Limb (tissue), 2 donors: ENCODE data around the gene MTARC1.

Experiments used
- DNase-seq, 2 donors: peaks; one replicate each; pipeline ENCODE4 v3.0.0-alpha.2; 2016; ENCODE audit errors: extremely low spot score in 2 of 2

The MTARC1 gene

DNA sequence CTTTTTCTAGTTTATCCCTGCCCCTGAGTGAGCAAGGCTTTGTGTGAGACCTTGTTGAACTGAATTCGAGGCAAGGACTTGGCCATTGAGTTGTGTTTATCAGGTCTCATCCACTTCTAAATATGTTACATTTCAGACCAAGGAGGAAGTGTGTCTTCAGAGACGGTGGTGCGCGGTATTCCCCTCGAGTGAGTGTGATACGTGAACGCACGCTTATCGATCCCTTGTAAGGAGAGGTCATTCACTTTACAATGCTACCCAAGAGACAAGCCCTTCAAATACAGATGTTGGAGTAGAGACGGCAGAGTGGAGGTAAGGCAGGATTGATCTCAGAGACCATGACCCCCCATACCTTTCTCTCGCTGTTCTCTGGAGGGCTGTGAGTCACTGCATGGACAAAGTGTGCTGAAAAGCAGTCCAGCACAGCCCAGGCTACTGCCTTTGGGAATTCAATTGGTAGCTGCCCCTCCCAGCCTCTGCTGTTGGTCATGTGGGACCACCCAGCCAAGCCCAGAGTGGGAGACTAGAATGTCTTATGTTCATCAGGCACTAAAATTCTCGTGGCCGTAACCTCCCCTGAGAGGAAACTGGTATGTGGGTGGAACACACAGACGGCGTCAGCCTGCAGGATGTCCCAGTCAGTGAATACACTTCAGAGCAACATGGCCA, 16.3 kb upstream of the MTARC1 start:
- DNase-seq, result no peak

DNA sequence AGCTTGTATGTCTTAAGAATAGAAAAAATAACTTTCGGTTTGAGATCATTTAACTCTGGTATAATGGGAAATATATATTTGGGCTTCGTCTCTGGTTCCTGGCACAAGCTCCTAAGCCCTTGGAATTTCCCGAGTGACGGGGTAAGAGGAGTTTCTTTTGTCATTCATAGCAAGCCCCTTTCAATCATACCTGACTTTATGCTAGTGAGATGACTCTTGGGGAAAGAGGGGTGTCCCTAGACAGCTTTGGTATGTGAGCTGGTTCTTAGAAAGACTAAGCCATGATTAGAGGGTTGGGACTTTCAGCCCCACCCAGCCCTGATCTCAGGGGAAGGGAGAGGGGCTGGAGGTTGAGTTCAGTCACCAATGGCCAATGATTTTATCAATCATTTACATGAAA, 13.9 kb upstream of the MTARC1 start:
- DNase-seq, result no peak

DNA sequence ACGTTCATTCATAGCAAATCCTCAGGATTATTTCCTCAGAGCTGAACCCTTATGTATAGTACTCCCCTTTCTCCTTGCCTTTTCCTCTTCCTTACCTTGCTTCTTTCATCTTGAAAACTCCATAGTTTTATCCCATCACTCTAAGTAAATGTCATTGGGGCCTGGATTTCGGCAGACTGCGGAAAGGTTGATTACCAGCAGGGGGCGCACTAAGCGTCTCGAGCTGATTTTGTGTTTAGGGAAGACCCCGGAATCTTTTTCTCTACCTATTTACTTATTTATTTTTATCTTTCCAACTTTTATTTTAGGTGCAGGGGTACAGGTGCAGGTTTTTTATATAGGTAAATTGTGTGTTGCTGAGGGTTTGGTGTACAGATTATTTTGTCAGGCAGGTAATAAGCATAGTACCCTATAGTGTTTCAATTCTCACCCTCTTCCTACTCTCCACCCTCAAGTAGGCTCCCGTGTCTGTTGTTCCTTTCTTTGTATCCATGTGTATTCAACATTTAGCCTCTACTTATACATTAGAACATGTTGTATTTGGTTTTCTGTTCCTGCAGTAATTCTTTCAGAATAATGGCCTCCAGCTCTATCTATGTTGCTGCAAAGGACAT, 11.4 kb upstream of the MTARC1 start:
- peak in 1 of 2 donors; percentile 46 for DNase-seq

GRCh38 chr1:220776254-220776653, 10.5 kb upstream of the MTARC1 start:
- DNase-seq, result no peak

GRCh38 chr1:220776720-220777326, 9.9 kb upstream of the MTARC1 start:
- DNase-seq, result peak; percentile 62 to 91

GRCh38 chr1:220783453-220783852, 3.3 kb upstream of the MTARC1 start:
- DNase-seq, result no peak

GRCh38 chr1:220784751-220785150, 2.0 kb upstream of the MTARC1 start:
- no peak for DNase-seq

DNA sequence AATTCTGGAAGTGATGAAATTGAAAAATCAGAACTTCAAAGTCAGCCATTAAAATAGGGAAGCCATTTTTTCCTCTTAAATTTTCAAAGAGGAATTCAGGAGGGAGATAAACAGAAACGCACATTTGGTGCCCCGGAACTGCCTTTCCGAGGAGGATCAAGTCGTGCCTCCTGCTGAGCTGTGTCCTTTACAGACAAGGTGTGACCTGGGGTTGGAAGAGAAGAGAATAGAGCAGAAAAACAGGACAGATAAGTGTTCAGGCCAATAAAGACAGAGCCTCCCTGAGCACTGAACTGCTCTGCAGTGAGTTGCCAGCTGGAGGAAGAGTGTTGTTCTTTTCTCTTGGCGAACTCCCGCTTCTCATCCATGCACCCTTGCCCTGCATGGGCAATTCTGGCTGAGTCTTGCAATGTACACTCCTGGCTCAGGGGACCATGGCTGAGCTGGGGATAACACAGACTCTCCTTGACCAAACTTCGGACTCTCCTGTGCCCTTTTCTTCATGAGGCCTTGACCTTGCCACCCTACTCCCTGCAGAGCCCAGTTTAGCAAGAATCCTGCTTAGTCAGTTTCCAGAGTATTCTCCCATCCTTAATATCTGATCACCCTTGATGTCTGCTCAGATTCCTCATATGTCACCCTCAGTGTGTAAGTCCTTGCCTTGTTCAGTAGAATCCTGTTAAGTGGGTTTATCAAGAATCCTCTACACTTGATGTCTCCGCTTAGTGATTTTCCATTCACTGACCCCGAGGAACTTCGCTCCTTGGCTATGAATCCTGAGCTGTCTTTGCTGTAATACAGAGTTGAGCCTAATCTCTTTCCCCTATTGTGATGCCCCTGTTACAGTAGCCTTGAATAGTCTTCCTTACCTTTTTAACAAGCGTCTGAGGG, 1.3 kb upstream of the MTARC1 start:
- DNase-seq, result no peak

- DNase-seq, result no peak
Measured at GRCh38 chr1:220786057-220786336, 716 bp upstream of the MTARC1 start.

DNA sequence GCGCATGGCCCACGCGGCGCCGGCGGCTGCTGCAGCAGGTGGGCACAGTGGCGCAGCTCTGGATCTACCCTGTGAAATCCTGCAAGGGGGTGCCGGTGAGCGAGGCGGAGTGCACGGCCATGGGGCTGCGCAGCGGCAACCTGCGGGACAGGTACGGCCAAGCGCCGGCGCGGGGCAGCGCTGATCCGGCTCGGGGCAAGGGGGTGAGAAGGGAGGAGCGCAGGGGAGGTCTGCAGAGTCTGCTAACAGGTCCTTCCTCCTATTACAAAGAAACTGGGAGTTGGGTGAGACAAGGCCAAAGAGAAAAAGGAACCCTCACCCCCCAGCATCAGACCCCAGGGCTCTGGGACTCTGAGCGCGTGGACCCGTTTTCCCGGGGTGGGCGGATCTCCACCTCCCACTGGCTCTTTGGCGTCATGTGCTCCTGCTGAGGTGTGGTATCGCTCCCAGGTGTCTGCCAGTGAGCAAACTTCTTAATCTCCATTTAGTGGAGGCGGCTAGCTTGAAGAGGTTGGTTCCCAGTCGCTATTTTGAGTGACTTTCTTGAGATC, 431 bp downstream of the MTARC1 start:
- peak in 1 of 2 donors; percentile 60 for DNase-seq

DNA sequence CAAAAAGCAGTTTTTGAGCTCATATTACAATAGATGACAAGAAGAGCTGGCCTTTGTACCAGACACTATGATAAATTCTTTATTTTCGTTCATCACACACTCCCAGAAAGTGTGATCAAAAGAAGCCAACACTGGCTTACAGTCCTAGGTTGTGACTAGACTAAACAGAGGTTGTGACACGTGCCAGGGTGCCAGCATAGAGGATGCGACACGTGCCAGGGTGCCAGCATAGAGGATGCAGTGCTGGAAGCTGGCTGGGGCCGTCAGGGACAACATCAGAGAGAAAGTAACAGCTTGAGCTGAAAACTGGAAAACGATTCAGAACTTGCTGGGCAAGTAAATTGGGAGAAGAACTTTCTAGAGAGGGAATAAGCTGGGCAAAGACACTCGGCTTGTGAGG, 2.2 kb downstream of the MTARC1 start:
- DNase-seq, result no peak

DNA sequence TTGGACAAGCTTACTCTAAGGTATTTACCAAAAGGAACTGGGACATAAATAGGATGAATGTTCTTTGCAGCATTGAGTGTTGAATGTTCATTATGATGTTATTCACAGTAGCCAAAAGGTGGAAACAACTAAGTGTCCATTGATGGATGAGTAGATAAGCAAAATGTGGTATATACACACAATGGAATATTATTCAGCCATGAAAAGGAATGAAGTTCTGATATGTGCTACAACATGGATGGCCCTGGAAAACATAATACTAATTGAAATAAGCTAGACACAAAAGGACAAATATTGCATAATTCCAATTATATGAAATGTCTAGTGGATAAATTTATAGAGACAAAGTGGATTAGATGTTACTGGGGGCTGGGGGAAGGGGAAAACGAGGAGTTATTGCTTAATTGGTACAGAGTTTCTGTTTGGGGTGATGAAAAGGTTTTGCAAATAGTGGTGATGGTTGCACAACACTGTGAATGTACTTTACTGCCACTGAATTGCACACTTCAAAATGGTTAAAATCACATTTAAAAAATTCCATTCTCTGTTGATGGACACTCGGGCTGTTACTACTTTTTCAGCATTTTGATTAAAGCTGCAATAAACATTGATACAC, 2.9 kb downstream of the MTARC1 start:
- DNase-seq, result no peak

GRCh38 chr1:220791285-220791684, 4.6 kb downstream of the MTARC1 start:
- no peak for DNase-seq

DNA sequence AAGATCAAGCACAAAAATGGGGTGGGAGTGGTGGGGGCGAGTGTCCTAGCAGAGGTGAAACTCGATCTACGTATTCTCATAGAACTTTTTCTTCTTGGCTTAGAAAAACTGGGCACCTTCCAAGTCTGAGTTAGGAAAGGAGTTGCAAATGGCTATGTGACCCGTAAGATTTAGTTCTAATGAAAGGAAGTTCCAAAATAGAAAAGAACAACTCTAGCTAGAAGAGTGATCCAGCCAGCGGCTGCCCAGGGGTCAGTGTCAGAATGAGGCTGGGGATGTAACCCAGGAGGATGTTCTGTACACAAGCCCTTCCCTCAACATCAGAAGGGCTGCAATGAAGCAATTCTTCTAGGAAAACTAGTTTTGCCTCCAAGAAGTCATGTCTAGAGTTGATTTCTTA, 5.2 kb downstream of the MTARC1 start:
- DNase-seq, result no peak

DNA sequence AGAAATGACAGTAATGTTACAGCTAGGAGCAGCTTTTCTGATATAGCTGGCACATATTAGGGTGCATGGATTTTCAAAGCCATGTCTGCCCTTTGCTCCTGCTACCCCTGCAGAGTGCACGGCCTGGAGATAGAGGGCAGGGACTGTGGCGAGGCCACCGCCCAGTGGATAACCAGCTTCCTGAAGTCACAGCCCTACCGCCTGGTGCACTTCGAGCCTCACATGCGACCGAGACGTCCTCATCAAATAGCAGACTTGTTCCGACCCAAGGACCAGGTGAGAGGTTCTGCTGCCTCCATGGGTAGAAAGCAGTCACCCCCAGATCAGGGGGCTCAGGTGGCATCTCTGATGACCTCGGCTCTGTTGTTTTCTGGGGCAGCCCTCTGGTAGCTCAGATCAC, 9.8 kb downstream of the MTARC1 start:
- DNase-seq, result no peak

DNA sequence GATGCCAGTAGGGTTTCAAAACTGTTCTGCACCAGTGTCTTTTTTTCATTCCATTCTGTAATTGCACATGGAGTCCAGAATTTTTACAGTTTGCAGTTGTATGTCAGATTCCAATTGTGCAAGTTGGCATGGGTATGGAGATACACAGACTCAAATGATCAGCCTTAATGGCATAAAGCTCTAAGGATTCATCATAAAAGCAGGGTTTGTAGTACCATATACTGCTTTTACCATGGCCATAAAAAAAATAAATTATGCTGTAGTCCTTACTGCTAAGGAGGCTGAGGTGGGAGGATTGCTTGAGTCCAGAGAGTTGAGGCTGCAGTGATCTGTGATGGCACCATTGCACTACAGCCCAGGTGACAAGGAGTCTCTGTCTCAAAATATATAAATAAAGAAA, 10.3 kb downstream of the MTARC1 start:
- no peak for DNase-seq

DNA sequence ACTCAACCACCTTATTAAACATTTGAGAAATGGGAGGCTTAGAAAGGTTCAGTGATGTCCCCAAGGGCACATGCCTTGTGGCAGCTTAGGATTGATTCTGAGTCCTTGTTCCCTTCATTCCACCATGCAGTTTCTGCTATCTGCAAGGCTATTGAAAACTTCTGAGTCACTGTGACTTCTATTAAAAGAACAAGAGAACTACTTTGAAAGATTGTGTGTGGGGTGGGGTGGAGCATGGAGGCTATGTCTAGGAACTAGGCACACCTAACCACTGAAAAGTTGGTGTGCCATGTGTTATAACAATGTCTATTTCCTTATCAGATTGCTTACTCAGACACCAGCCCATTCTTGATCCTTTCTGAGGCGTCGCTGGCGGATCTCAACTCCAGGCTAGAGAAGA, 10.8 kb downstream of the MTARC1 start:
- no peak for DNase-seq

DNA sequence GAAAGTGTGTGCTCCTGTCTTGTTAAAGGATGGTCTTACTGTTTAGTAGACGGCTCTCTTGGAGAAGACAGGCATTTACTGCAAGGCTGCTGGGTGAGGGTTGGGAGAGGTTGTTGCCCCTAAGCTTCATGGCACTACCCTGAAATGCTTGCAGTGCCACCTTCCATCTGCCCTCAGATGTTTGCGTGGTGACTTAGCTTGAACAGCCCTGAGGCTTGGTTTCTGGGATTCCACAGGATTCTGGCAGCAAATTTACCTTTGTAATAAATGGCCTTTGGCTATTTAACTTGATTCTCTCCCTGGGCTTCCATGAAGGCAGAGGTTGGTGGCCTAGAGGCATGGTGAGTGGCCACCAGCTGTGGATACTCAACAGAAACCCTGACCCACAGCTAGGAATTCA, 11.6 kb downstream of the MTARC1 start:
- no peak for DNase-seq

GRCh38 chr1:220800262-220800661, 13.5 kb downstream of the MTARC1 start:
- DNase-seq, result no peak

- no peak for DNase-seq
Measured at GRCh38 chr1:220803401-220804201, 16.9 kb downstream of the MTARC1 start.

DNA sequence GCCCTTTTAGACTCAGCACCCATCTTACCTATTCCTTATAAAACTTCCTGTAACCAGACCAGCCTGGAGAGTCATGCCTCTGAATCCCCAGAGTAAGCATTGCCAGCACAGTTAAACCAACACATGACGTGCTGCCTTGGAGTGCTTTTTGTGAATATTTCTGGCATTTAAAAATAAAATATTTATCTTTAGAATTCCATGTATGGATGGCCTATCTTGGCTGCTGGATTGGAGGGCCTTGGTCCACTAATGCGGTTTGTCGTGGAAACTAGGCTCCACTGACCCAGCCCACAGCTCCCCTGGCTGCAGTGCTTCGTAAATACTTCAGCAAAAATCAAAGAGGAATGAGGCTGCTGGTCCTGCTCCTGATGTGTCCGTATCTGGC, 17.5 kb downstream of the MTARC1 start:
- no peak for DNase-seq
